ENCODE data around the gene PPP1R3G.
"Not testable (repeated sequence)": the region's sequence is repeated elsewhere in the genome, so short reads cannot be mapped to it uniquely, and the experiment has no call there.

PPP1R3G gene

GRCh38 chr6:5119090-5119951, 34.2 kb downstream of the PPP1R3G start:
- no peak for DNase-seq (ENCODE audit: low read depth in 3 of 3)

DNA sequence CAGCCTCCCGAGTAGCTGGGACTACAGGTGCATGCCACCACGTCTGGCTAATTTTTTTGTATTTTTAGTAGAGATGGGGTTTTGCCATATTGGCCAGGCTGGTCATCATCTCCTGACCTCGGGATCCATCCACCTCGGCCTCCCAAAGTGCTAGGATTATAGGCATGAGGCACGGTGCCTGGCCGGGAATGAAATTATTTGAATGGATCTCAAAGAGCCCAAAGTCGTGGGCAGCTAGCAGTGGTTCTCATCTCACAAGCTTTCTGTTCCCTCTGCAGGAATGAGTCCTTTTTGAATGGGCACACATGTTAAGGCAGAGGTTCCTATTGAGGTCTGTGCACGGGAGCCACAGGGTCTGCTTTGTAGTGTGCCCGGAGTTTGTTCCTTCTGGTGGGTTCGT, 34.9 kb downstream of the PPP1R3G start:
- DNase-seq (ENCODE audit: low read depth in 3 of 3): no peak

DNA sequence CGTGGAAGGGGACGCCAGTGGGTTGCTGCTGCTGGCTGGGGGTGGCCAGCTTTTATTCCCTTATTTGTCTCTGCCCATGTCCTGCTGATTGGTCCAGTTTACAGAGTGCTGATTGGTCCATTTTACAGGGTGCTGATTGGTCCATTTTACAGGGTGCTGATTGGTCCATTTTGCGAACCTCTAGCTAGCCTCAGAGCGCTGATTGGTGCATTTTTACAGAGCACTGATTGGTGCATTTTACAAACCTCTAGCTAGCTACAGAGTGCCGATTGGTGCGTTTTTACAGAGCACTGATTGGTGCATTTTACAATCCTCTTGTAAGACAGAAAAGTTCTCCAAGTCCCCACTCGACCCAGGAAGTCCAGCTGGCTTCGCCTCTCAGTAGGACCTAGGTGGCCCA, 35.4 kb downstream of the PPP1R3G start:
- DNase-seq (ENCODE audit: low read depth in 3 of 3): not testable (repeated sequence)

- no peak for DNase-seq (ENCODE audit: low read depth in 3 of 3)
These were observed 36.3 kb downstream of the PPP1R3G start for GRCh38 chr6:5121479-5121878.

DNA sequence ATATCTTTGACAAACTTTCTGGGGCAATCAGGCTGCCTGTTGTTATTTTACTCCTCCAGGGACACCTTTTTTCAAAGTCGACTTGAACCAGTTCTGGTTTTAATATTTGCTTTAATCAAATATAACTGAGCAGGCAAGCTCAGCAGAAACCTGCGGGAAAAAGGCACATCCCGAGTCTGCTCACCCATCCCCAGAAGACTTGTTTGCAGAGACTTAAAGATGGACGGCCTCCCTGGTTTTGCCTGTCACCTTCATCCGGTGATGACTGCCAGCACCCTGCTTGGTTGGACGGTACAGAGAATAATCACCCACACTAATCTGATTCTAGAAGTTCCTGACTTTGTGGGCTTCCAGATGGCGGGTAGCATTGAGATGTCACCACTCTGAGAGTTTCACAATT, 36.8 kb downstream of the PPP1R3G start:
- no peak for DNase-seq (ENCODE audit: low read depth in 3 of 3)

GRCh38 chr6:5122504-5123112, 37.5 kb downstream of the PPP1R3G start:
- DNase-seq (ENCODE audit: low read depth in 3 of 3): no peak

DNA sequence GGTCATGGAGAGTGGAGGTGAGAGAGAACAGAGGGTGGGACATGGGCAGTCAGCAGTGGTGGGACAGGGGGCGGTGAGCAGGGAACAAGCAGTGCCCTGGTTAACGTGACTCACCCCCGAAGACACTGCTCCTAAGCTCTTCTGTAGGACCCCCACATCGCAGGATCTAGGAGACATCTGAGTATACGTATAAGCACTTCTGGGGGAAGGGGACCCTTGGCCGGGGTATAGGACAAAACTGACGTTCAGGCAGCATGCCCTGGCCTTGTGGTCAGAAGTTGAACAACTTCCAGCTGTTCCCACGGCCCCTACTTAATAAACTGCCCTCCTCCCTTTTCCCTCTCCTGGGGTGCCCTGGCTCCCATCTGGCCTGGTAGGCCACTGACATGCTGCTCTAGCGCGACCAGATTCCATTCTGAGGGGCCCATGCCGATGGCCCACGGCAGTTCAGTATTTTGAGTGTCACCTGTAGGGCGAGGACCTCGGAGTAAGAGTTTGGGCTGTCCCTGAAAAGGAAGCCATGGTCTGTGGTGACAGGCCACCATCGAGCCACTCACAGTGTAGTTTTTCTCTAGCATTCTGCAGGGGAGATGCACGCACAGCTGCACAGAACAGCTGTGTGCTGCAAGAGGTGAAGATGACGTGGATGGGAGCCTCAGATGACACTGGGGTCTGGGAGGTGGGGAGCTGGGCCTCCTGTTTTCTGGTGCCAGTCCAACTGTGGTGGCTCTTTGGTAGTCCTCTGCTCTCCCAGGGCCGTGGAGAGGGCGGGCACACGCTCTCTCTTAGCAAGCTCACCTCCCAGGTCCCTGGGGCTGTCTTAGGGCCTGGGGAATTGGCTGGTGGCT, 38.4 kb downstream of the PPP1R3G start:
- DNase-seq (ENCODE audit: low read depth in 3 of 3): no peak

DNA sequence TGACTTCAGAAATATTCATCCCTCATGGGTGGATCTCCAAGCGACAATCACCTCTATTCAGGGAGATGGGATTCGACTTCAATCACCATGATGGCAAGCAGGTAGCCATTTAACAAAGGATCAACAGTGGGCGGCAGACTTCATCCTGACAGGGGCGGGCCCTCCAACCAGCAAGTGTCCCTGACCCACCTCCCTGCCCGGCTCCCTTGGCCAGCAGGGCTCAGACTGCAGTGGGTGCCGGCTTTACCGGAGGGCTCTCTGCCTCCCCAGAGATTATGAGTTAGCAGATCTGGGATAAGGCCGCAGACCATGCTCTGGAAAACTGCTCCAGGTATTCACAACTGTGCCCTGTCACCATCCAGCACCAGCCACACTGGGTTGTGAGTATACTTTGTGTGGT, 39.4 kb downstream of the PPP1R3G start:
- DNase-seq (ENCODE audit: low read depth in 3 of 3): no peak

GRCh38 chr6:5125152-5126006, 40.2 kb downstream of the PPP1R3G start:
- DNase-seq (ENCODE audit: low read depth in 3 of 3): no peak

- DNase-seq (ENCODE audit: low read depth in 3 of 3): no peak
These were observed 41.1 kb downstream of the PPP1R3G start for GRCh38 chr6:5126214-5126613.

- no peak for DNase-seq (ENCODE audit: low read depth in 3 of 3)
These were observed 42.1 kb downstream of the PPP1R3G start for GRCh38 chr6:5127106-5127687.

DNA sequence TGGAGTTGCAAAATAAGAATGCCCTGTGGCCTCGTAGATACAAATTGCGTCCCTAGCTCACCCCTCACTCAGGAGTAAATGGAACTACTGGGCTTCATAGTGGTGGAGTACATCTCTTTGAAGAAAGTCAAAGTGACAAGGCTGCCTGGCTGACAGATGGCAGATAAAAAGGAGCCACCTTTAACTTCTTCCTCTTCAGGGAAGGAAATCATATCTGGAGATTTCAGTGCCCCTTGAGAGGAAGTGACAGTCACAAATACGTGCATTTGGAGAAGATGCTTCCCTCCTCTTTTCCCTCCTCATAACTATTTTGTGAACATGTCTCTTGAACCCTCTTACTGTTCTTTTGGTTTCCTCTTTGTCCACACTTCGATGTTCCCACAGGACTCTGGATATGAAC, 43.2 kb downstream of the PPP1R3G start:
- DNase-seq (ENCODE audit: low read depth in 3 of 3): no peak

GRCh38 chr6:5130135-5130866, 45.2 kb downstream of the PPP1R3G start:
- DNase-seq (ENCODE audit: low read depth in 3 of 3): no peak

GRCh38 chr6:5132731-5133130, 47.6 kb downstream of the PPP1R3G start:
- DNase-seq (ENCODE audit: low read depth in 3 of 3): no peak

DNA sequence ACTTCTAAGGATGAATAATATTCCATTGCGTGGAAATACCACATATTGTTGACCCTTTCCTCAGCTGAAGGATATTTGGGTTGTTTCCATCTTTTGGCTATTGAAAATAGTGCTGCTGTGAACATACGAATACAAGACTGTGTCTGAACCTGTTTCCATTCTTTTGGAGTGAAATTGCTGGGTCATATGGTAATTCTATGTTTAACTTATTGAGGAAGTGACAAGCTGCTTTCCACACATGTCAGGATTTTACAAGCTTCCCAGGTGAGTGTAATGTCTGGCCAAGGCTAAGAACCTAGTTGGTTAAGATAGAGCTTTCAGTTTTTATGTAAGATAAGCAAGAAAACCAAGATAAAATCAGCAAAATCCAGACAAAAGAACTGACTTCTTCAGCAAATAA, 48.8 kb downstream of the PPP1R3G start:
- no peak for DNase-seq (ENCODE audit: low read depth in 3 of 3)

GRCh38 chr6:5135788-5136376, 50.7 kb downstream of the PPP1R3G start:
- DNase-seq (ENCODE audit: low read depth in 3 of 3): peak; percentile 10 to 21 (median 14)

DNA sequence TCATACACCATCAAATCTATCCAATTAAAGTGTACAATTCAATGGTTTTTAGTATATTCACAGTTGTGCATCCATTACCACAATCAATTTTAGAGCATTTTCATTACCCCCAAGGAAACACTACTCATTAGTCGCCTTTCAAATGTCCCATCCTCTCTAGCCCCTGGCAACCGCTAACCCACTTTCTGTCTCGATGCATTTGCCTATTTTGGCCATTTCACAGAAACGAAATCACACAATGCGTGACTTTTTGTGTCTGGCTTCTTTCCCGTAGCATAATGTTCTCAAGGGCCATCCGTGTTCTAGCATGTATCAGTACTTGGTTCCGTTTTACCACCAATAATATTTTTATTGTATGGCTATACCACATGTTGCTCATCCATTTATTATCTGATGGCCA, 51.7 kb downstream of the PPP1R3G start:
- no peak for DNase-seq (ENCODE audit: low read depth in 3 of 3)
